HepG2 (cell line): ENCODE results near the gene FGD2.

Source experiments
- JUNB ChIP-seq: sonication (generic); formaldehyde crosslinking; IDR thresholded peaks from 2 replicates; pipeline ENCODE4 v1.8.0; 2022; ENCODE audit warnings: missing genetic modification reagents, mild to moderate bottlenecking, borderline replicate concordance
- RAD21 ChIP-seq: fragments of 450-650 bp; formaldehyde crosslinking; IDR thresholded peaks from 2 replicates; pipeline ENCODE4 v1.5.0; 2020; ENCODE audit warnings: mild to moderate bottlenecking
- YY1 ChIP-seq: IDR thresholded peaks from 2 replicates; pipeline ENCODE4 v1.6.1; 2011; ENCODE audit warnings: low read length, low read depth, moderate library complexity, mild to moderate bottlenecking; ENCODE audit not compliant: insufficient read depth, insufficient replicate concordance
- TF ChIP-seq, protein P1 (sequence below): sonication (generic); formaldehyde crosslinking; IDR thresholded peaks from 2 replicates; pipeline ENCODE4 v1.8.0; 2023; ENCODE audit warnings: mild to moderate bottlenecking, missing genetic modification reagents
- TF ChIP-seq, protein P2 (sequence below): sonication (generic); formaldehyde crosslinking; IDR thresholded peaks from 2 replicates; pipeline ENCODE4 v1.5.0; 2020; ENCODE audit warnings: mild to moderate bottlenecking, missing genetic modification reagents, moderate library complexity
- TF ChIP-seq, protein P3 (sequence below): sonication (generic); IDR thresholded peaks from 2 replicates; pipeline ENCODE4 v1.6.1; 2016; ENCODE audit warnings: low read depth, borderline replicate concordance
- TF ChIP-seq, protein P4 (sequence below): sonication (generic); formaldehyde crosslinking; IDR thresholded peaks from 2 replicates; pipeline ENCODE4 v1.8.1; 2023; ENCODE audit warnings: mild to moderate bottlenecking, missing genetic modification reagents, borderline replicate concordance

DNA sequence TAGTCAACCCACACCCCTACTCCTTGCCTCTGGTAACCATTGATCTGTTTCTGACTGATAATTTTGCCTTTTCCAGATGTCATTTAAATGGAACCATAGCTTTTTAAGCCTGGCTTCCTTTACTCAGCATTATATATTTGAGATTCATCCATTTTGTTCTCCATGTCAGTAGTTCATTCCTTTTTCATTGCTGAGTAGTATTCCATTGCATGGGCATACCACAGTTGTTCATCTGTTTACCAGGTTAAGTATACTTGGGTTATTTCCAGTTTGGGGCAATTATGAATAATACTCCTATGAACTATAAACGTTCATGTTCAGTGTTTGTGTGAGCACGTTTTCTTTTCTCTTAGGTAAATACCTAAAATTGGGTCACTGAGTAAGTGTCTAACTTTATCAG lies 25.1 kb downstream of the FGD2 start:
- TF ChIP-seq, protein P1, sequence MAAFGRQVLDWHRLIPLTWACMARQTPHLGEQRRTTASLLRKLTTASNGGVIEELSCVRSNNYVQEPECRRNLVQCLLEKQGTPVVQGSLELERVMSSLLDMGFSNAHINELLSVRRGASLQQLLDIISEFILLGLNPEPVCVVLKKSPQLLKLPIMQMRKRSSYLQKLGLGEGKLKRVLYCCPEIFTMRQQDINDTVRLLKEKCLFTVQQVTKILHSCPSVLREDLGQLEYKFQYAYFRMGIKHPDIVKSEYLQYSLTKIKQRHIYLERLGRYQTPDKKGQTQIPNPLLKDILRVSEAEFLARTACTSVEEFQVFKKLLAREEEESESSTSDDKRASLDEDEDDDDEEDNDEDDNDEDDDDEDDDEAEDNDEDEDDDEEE (CRISPR knock-in tag), result no peak
- TF ChIP-seq, protein P2, sequence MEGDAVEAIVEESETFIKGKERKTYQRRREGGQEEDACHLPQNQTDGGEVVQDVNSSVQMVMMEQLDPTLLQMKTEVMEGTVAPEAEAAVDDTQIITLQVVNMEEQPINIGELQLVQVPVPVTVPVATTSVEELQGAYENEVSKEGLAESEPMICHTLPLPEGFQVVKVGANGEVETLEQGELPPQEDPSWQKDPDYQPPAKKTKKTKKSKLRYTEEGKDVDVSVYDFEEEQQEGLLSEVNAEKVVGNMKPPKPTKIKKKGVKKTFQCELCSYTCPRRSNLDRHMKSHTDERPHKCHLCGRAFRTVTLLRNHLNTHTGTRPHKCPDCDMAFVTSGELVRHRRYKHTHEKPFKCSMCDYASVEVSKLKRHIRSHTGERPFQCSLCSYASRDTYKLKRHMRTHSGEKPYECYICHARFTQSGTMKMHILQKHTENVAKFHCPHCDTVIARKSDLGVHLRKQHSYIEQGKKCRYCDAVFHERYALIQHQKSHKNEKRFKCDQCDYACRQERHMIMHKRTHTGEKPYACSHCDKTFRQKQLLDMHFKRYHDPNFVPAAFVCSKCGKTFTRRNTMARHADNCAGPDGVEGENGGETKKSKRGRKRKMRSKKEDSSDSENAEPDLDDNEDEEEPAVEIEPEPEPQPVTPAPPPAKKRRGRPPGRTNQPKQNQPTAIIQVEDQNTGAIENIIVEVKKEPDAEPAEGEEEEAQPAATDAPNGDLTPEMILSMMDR, result no peak
- TF ChIP-seq, protein P3, sequence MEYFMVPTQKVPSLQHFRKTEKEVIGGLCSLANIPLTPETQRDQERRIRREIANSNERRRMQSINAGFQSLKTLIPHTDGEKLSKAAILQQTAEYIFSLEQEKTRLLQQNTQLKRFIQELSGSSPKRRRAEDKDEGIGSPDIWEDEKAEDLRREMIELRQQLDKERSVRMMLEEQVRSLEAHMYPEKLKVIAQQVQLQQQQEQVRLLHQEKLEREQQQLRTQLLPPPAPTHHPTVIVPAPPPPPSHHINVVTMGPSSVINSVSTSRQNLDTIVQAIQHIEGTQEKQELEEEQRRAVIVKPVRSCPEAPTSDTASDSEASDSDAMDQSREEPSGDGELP, result no peak
- TF ChIP-seq JUNB (CRISPR knock-in tag) (no peak), YY1 (no peak), RAD21 (CRISPR knock-in tag) (no peak)
- TF ChIP-seq, protein P4, sequence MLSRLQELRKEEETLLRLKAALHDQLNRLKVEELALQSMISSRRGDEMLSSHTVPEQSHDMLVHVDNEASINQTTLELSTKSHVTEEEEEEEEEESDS, result no peak
